Brain microvascular endothelial cell (primary cell): ENCODE data around the gene RAPGEF1.

Experiments used
- DNase-seq: peaks from one replicate; pipeline ENCODE4 v3.0.0-alpha.2; 2020
- H3K27ac ChIP-seq: fragments of 250-450 bp; sonication (Bioruptor Pico); 2 replicates; pipeline ENCODE4 v1.5.1; 2020; ENCODE audit warnings: mild to moderate bottlenecking, moderate library complexity
- H3K27me3 ChIP-seq: fragments of 250-450 bp; sonication (Bioruptor Pico); replicated peaks from 2 replicates; pipeline ENCODE4 v1.5.1; 2020; ENCODE audit warnings: mild to moderate bottlenecking
- H3K36me3 ChIP-seq: fragments of 250-450 bp; sonication (Bioruptor Pico); replicated peaks from 2 replicates; pipeline ENCODE4 v1.5.1; 2020; ENCODE audit warnings: mild to moderate bottlenecking
- H3K4me3 ChIP-seq: 2 replicates; pipeline ENCODE4 v1.5.1; 2011; ENCODE audit warnings: low read depth, mild to moderate bottlenecking, control low read depth, low read length, moderate library complexity
- CTCF ChIP-seq: IDR thresholded peaks from 2 replicates; pipeline ENCODE4 v1.5.1; 2011; ENCODE audit warnings: low read depth, mild to moderate bottlenecking, moderate library complexity, low read length, control low read depth, inconsistent platforms; ENCODE audit errors: missing control alignments
- in situ Hi-C: cut with HindIII; loops from 2 replicates; pipeline ENCODE4 v1.10.0; 2017; ENCODE audit warnings: low sequenced_read_pairs, low pct_ligation_motif_present

RAPGEF1 gene

GRCh38 chr9:131589993-131590392 is 149.9 kb downstream of the RAPGEF1 start:
- in situ Hi-C loops: no loop called here
- TF ChIP-seq CTCF: no peak
- Histone ChIP-seq H3K27ac (no peak overlapping the region), H3K4me3 (no peak overlapping the region), H3K36me3 (no peaks in the 10 kb centered on the region), H3K27me3 (no peaks in the 10 kb centered on the region)
- DNase-seq: no peak

GRCh38 chr9:131589124-131589711 is 150.7 kb downstream of the RAPGEF1 start:
- H3K27me3 ChIP-seq: no peaks in the 10 kb centered on the region
- H3K36me3 ChIP-seq: peaks cover 6% of the 10 kb centered on the region
- no peak overlapping the region for H3K4me3 ChIP-seq
- in situ Hi-C loops: no loop called here
- H3K27ac ChIP-seq: no peak overlapping the region
- TF ChIP-seq CTCF: no peak
- DNase-seq: no peak

GRCh38 chr9:131588396-131588795 is 151.5 kb downstream of the RAPGEF1 start:
- no peak for DNase-seq
- in situ Hi-C loops: no loop called here
- Histone ChIP-seq H3K4me3 (no peak overlapping the region), H3K36me3 (peaks cover 12% of the 10 kb centered on the region), H3K27me3 (no peaks in the 10 kb centered on the region), H3K27ac (no peak overlapping the region)
- TF ChIP-seq CTCF: no peak

- Histone ChIP-seq H3K27me3 (no peaks in the 10 kb centered on the region), H3K27ac (no peak overlapping the region), H3K4me3 (no peak overlapping the region), H3K36me3 (peaks cover 14% of the 10 kb centered on the region)
- in situ Hi-C loops: no loop called here
- DNase-seq: no peak
- no peak for TF ChIP-seq CTCF
Measured at GRCh38 chr9:131587906-131588305, 152.0 kb downstream of the RAPGEF1 start.

GRCh38 chr9:131587331-131587730 is 152.5 kb downstream of the RAPGEF1 start:
- peaks cover 14% of the 10 kb centered on the region for H3K36me3 ChIP-seq
- no peak overlapping the region for H3K4me3 ChIP-seq
- no peak overlapping the region for H3K27ac ChIP-seq
- H3K27me3 ChIP-seq: no peaks in the 10 kb centered on the region
- TF ChIP-seq CTCF: no peak
- no peak for DNase-seq
- in situ Hi-C loops: no loop called here

GRCh38 chr9:131585375-131585774 is 154.5 kb downstream of the RAPGEF1 start:
- in situ Hi-C loops: no loop called here
- no peak for DNase-seq
- H3K27me3 ChIP-seq: no peaks in the 10 kb centered on the region
- H3K27ac ChIP-seq: no peak overlapping the region
- no peak for TF ChIP-seq CTCF
- H3K4me3 ChIP-seq: no peak overlapping the region
- H3K36me3 ChIP-seq: peaks cover 18% of the 10 kb centered on the region
